ENCODE results near the gene ZFYVE9.

DNA sequence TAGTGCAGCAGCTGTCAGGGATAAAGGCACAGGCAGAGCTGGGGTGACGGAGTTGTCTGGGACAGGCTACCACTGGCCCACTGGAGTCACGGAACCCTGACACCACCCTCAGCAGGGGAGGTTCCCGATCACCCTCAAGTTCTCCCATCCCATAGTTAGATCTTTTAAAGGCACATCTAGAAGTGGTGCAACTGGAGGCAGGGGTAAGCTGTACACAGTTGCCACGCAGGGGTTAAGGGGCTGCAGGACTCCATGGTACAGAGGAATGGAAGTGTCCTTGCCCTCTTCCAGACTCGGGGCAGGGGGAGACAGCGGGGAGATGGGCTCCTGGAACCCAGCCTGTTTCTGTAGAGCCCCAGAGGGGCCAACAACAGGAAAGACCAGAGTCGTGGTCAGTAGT, 210.8 kb downstream of the ZFYVE9 start:
- TF ChIP-seq POLR2A (IDR thresholded peaks at IDR 0.05; ENCODE audit: low read depth) = no peak
- no peak for TF ChIP-seq POLR2AphosphoS5 (IDR thresholded peaks at IDR 0.05)
